GM21723 (cell line): ENCODE results near the gene HMGCS2.

Experiments used
- ATAC-seq: cut with Tn5 transposase; IDR thresholded peaks from one replicate; pipeline ENCODE4 v1.9.1; 2021; ENCODE audit warnings: mild to moderate bottlenecking, moderate library complexity; ENCODE audit not compliant: unreplicated experiment

Gene HMGCS2

DNA sequence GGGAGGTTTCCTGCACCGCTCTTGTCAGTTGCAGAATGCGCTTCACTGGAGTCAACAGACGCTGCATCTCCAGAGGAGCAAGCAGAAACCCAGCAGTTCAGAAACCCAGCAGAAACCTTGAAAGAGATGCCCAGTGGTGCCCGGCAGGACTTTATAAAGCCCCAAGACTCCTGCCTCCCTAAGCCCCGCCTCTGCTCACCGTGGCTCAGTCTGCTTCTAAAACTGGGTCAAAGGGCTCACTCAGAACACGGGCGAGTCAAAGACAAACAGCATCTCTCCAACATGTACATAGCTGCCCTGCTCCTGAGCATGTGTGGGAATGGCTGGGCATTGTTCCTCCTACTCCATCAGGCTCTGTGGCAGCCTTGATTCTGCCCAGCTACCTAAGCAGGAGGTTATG is at the start of gene HMGCS2:
HMGCS2 (minus strand) TSS at position 128 of the 400 bp plus-strand sequence; CDS start at position 67, 61 bp downstream.
- ATAC-seq = no peak

GRCh38 chr1:119818181-119818580 is 49.5 kb upstream of the HMGCS2 start:
- ATAC-seq = no peak

DNA sequence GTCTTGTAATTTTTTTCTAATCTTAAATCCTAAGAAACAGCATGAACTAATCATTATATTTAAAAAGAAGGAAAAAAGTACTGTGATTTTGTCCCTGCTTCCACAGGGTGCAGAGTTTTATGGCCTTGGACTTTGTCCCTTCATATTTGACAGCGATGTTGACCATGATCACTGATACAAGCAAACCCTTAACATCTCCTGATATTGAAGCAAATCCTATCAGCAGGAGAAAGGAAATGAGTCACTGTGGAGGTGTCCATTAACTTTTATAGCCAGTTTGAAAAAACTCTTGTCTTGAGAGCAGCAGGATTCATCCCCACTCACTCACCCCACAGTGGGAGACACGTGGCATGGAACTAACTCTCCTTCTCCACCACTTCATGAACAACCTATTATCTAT is 47.7 kb upstream of the HMGCS2 start:
- ATAC-seq = no peak

GRCh38 chr1:119815928-119816327 is 47.2 kb upstream of the HMGCS2 start:
- ATAC-seq = no peak

DNA sequence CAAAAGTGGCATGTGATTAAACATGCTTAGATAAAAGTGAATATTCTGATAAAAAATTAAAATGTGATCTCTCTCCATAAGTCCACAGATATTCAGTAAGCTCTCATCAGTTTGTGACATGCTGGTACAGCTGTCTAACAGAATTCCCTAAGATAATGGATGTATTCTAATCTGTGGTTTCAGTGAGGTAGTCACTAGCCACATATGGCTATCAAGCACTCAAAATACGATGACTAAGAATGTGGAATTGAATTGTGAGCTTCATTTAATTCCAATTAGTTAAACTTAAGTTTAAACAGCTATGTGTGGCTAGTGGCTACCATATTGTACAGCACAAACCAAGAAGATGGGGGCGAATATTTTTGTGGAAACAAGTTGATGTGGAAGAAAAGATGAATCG is 46.7 kb upstream of the HMGCS2 start:
- no peak for ATAC-seq

DNA sequence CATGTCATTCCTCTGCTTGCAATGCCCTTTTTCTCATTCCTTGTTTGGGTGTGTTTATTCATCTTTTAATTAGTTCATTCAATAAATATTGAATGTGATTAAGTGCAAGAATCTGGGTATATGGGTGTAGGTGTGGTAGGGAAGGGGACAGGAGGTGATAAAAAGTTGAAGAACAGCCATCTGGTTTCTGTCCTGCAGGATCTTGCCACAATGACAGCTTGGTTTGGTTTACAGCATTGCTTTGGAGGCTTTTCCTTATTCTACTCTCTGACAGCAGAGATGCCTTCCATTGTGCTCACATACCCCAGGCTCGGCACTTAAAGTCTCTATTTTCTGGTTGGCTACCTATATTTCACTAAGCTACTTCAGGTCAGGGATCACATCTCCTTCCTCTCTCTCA is 45.6 kb upstream of the HMGCS2 start:
- no peak for ATAC-seq

- no peak for ATAC-seq
These were observed 43.4 kb upstream of the HMGCS2 start for GRCh38 chr1:119811985-119812557.

DNA sequence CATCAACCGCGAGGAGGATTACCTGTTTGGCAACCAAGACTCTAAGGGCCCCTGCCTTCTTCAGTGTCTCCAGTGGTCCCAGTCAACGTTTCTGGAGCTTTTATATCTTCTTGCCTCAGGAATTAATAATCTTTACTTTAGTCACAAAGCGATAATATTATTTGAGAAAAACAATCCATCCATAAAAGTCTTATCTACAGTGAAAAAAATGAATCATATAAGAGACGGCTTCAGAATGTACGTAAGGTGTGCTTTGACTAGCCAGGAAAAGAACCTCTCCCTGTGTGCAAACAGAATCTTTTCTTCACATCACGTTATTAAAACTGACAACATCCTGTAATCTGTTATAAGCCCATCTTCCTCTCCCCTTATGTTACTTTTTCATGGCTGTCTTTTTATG is 42.7 kb upstream of the HMGCS2 start, which contains the start of gene REG4:
REG4 (minus strand) TSS at position 74 of the 400 bp plus-strand sequence. CDS start 2,691 bp downstream, outside the sequence.
- no peak for ATAC-seq

GRCh38 chr1:119808972-119809550 is 40.4 kb upstream of the HMGCS2 start:
- peak; percentile 88 for ATAC-seq

- ATAC-seq = no peak
These were observed 39.8 kb upstream of the HMGCS2 start for GRCh38 chr1:119808491-119808890.

DNA sequence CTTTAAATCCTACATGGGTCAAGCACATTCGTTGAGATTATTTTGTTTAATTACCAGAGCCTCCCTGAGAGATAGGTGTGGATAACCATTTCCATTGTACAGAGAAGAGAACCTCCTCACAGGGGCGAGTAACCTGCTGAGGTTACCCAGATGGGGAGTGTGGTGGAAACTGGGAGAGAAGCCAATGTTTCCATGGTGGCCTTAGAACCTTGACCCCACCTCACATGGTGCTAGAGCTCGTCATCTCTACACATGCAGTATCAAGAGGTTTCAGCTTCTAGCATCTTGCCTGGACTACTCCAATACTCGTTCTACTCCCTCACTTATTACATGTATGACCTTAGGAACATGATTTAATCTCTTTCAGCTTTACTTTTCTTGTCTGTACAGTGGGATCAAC is 37.8 kb upstream of the HMGCS2 start:
- no peak for ATAC-seq

DNA sequence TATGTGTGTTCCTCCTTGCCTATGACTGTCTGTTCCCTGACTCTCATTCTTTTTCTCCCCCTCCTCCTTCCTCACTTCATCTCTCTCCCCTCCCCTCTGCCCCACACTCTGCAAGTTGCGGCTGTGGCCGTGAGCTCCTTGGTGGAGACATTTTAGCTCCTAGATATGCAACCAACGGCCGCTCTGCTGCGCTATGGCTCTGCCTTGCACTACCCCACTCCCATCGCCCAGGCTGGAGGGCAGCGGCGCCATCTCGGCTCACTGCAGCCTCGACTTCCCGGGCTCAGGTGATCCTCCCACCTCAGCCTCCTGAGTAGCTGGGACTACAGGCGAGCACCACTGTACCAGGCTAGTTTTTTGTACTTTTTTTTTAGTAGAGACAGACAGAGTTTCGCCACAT is 37.0 kb upstream of the HMGCS2 start:
- ATAC-seq = no peak

DNA sequence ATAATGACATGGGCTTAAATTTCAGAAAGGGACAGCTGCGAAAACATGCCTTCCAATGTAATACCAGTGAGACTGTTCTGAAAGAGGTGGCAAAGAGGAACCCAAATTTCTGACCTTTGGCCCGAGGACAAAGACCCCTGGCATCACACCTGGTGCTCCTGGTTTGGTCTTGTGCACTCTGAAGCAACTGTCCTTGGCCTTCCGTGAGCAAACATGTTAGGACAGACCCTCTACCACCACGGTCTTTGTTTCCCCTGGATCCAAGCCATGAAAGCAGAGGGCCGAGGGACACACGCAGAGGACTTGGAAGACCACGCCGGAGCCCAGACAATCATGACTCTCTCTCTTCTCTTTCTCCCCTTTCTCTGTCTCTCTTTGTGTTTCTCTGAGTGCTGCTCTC is 36.5 kb upstream of the HMGCS2 start:
- ATAC-seq = no peak

DNA sequence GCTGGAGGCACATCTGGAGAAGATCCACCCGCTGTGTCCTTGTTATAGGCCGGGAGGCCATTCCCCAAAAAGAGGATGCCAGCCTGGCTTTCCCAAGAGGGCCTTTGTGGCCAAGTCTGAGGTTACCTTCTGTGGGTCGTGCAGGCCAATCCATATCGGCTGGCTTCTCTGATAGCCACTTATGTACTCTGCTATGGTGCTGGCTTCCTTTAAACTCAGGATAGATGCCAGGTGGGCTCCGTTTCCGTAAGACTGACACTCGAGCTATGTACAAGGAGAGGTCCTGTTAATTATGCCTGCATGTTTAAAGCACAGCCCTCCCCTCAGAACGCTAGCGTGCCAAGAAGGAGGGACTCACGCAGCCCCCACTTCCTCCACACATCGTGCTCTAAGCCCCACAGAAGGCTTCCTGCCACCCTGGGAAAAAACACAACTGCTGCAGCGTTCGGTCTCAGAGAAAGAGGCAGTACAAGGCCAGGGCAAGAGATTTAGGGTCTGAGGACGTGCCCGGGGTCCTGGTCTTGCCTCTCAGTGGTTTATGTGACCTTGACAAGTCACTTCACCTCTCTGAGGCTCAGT is 31.0 kb upstream of the HMGCS2 start:
- ATAC-seq = no peak

GRCh38 chr1:119799003-119799402 is 30.3 kb upstream of the HMGCS2 start:
- ATAC-seq = no peak

- ATAC-seq = no peak
These were observed 28.9 kb upstream of the HMGCS2 start for GRCh38 chr1:119797606-119798005.

- no peak for ATAC-seq
These were observed 28.5 kb upstream of the HMGCS2 start for GRCh38 chr1:119797162-119797561.

GRCh38 chr1:119795261-119796200 is 26.8 kb upstream of the HMGCS2 start:
- no peak for ATAC-seq

- ATAC-seq = no peak
These were observed 26.2 kb upstream of the HMGCS2 start for GRCh38 chr1:119794876-119795240.

GRCh38 chr1:119794230-119794875 is 25.6 kb upstream of the HMGCS2 start:
- no peak for ATAC-seq

- ATAC-seq = no peak
These were observed 22.7 kb upstream of the HMGCS2 start for GRCh38 chr1:119791377-119791776.
